Astrocyte of the spinal cord (primary cell): ENCODE results near the gene HOXA2.

Source experiments
- DNase-seq: peaks from one replicate; pipeline ENCODE4 v3.0.0; 2011; ENCODE audit warnings: low read depth, low spot score
- H3K4me3 ChIP-seq: 2 replicates; pipeline ENCODE4 v1.5.1; 2011; ENCODE audit warnings: low read depth, mild to moderate bottlenecking, low read length, moderate library complexity
- CTCF ChIP-seq: IDR thresholded peaks from 2 replicates; pipeline ENCODE4 v1.5.1; 2012; ENCODE audit warnings: low read depth, mild to moderate bottlenecking, low read length, inconsistent platforms
- in situ Hi-C: cut with HindIII; loops from 2 replicates; pipeline ENCODE4 v1.10.0; 2017; ENCODE audit warnings: low sequenced_read_pairs

Gene HOXA2

GRCh38 chr7:27096768-27097514, 5.5 kb downstream of the HOXA2 start:
- peak; percentile 59 for DNase-seq
- H3K4me3 ChIP-seq = peak overlapping the region; percentile 93
- in situ Hi-C loops = no loop called here
- TF ChIP-seq CTCF = no peak

GRCh38 chr7:27095897-27096767, 6.4 kb downstream of the HOXA2 start, which contains the start of gene HOXA1:
Gene HOXA1, minus strand, starts transcription at chr7:27096000. Its CDS starts 88 bp downstream, at chr7:27095912.
- TF ChIP-seq CTCF = no peak
- in situ Hi-C loops = no loop called here
- peak within 1 kb of the TSS; percentile 93 for H3K4me3 ChIP-seq
- peak; percentile 96 for DNase-seq

- in situ Hi-C loops = no loop called here
- DNase-seq = peak; percentile 45
- H3K4me3 ChIP-seq = peak overlapping the region; percentile 93
- TF ChIP-seq CTCF = no peak
Observed at GRCh38 chr7:27095050-27095896, 7.2 kb downstream of the HOXA2 start.

GRCh38 chr7:27094304-27095049, 8.0 kb downstream of the HOXA2 start:
- in situ Hi-C loops = no loop called here
- DNase-seq = no peak
- TF ChIP-seq CTCF = no peak
- peak overlapping the region; percentile 93 for H3K4me3 ChIP-seq

- TF ChIP-seq CTCF = no peak
- in situ Hi-C loops = no loop called here
- H3K4me3 ChIP-seq = no peak overlapping the region
- DNase-seq = no peak
Observed at GRCh38 chr7:27093184-27093895, 9.1 kb downstream of the HOXA2 start.
